Gastrocnemius medialis (tissue), 4 donors: ENCODE data around the gene TTC17. TPM values are rescaled to one million over a fixed set of nuclear protein-coding genes. Genes with fewer than 3 reads are reported as not detected.
"Not testable (repeated sequence)": the region's sequence is repeated elsewhere in the genome, so short reads cannot be mapped to it uniquely, and the experiment has no call there.

Source experiments
- ATAC-seq, 2 donors: fragments of 150-250 bp; one replicate each; pipeline ENCODE4 v1.9.1; 2016
- DNase-seq, 2 donors: peaks; one replicate each; pipeline ENCODE4 v3.0.0-alpha.2; 2019
- H3K27ac ChIP-seq, 4 donors: fragments of 200-600 bp; sonication (generic); 1 replicate in 1 of 4; 2 replicates in 3 of 4; pipeline ENCODE4 v1.5.1; 2016 to 2018; ENCODE audit warnings: mild to moderate bottlenecking in 2 of 4, moderate library complexity in 1 of 4
- H3K27me3 ChIP-seq, 3 donors: fragments of 200-600 bp; sonication (generic) in 2 of 3; 1 replicate in 1 of 3; 2 replicates in 2 of 3; pipeline versions ENCODE4 v1.5.1 to v1.6.0; 2016 to 2019; ENCODE audit warnings: mild to moderate bottlenecking in 1 of 3, moderate library complexity in 1 of 3
- H3K36me3 ChIP-seq, 2 donors: fragments of 200-600 bp; sonication (generic) in 1 of 2; one replicate each; pipeline ENCODE4 v1.5.1; 2017 to 2018
- H3K4me1 ChIP-seq, 2 donors: fragments of 200-600 bp; sonication (generic) in 1 of 2; one replicate each; pipeline ENCODE4 v1.5.1; 2016 to 2017; ENCODE audit warnings: mild to moderate bottlenecking in 2 of 2
- H3K4me3 ChIP-seq, 4 donors: fragments of 200-600 bp; sonication (generic) in 3 of 4; 1 replicate in 1 of 4; 2 replicates in 3 of 4; pipeline ENCODE4 v1.5.1; 2016 to 2019; ENCODE audit warnings: mild to moderate bottlenecking in 2 of 4
- H3K9me3 ChIP-seq, 3 donors: fragments of 200-600 bp; sonication (generic) in 2 of 3; 1 replicate in 1 of 3; 2 replicates in 2 of 3; pipeline ENCODE4 v1.5.1; 2016 to 2019
- CTCF ChIP-seq, 5 experiments: fragments of 450-650 bp in 3 of 5; fragments of 200-600 bp in 2 of 5; sonication (generic) in 2 of 5; IDR thresholded peaks in 4 of 5; conservative IDR thresholded peaks in 1 of 5; 1 replicate in 4 of 5; 2 replicates in 1 of 5; pipeline ENCODE4 v1.5.1; 2016 to 2019; ENCODE audit warnings: antibody characterized with exemption in 5 of 5, mild to moderate bottlenecking in 3 of 5, moderate library complexity in 3 of 5
- POLR2A ChIP-seq, 2 donors: fragments of 450-650 bp; IDR thresholded peaks; one replicate each; pipeline ENCODE4 v1.6.1; 2017; ENCODE audit warnings: antibody characterized with exemption in 2 of 2, mild to moderate bottlenecking in 2 of 2, moderate library complexity in 2 of 2
- in situ Hi-C, 4 donors: fragments of 200-750 bp; cut with MboI; loops; one replicate each; pipeline versions ENCODE4 v1.15.0 to v1.8.0; 2017; ENCODE audit warnings: low sequenced_read_pairs in 4 of 4
- intact Hi-C: fragments of 100-400 bp; cut with DNase I; formaldehyde crosslinking; loops from one replicate; pipeline ENCODE4 v1.15.1; 2023; ENCODE audit warnings: low total_unique reads
- total RNA-seq, 4 donors: library from RNA; depleted of rRNA; stranded (reverse); fragments of >200 nt; gene quantifications; one replicate each; pipeline versions ENCODE4 v1.1.0 to v1.2.3, GENCODE V29; 2016

Gene TTC17
- total RNA-seq, 4 donors from 2014 or later: 31.6 to 69.0 (median 37.5) TPM

GRCh38 chr11:43316451-43316850 lies 42.3 kb upstream of the TTC17 start:
- DNase-seq (no peak), ATAC-seq (no peak)
- H3K36me3 ChIP-seq: peaks cover 0 to 34% of the 10 kb centered on the region in 2 donors
- no peak for TF ChIP-seq POLR2A (IDR thresholded peaks at IDR 0.05)
- no peak for TF ChIP-seq CTCF (IDR thresholded peaks at IDR 0.05 in 4 of 5, conservative IDR thresholded peaks at IDR 0.05 in 1 of 5)
- no peaks in the 10 kb centered on the region for H3K27me3 ChIP-seq
- no peak overlapping the region for H3K4me3 ChIP-seq
- intact Hi-C loops (no loop called here), in situ Hi-C loops (no loop called here)
- no peaks in the 10 kb centered on the region for H3K9me3 ChIP-seq
- no peak overlapping the region for H3K27ac ChIP-seq
- H3K4me1 ChIP-seq: peaks cover 20 to 26% of the 10 kb centered on the region in 2 donors

- H3K4me3 ChIP-seq: no peak overlapping the region
- ATAC-seq: no peak
- H3K27ac ChIP-seq: no peak overlapping the region
- DNase-seq: no peak
- H3K4me1 ChIP-seq: no peaks in the 10 kb centered on the region
- peaks cover 0 to 99% of the 10 kb centered on the region in 2 donors for H3K36me3 ChIP-seq
- in situ Hi-C loops (loop anchor here in 1 of 4 donors (10.0 kb wide), 1 partner anchor 77 kb away; no protein-coding TSS in a partner anchor), intact Hi-C loops (no loop called here)
- no peaks in the 10 kb centered on the region for H3K9me3 ChIP-seq
- TF ChIP-seq POLR2A (IDR thresholded peaks at IDR 0.05): no peak
- no peak for TF ChIP-seq CTCF (IDR thresholded peaks at IDR 0.05 in 4 of 5, conservative IDR thresholded peaks at IDR 0.05 in 1 of 5)
- no peaks in the 10 kb centered on the region for H3K27me3 ChIP-seq
These were observed 30.7 kb upstream of the TTC17 start for GRCh38 chr11:43327987-43328386.

GRCh38 chr11:43328482-43328881 lies 30.2 kb upstream of the TTC17 start:
- Histone ChIP-seq H3K27me3 (no peaks in the 10 kb centered on the region), H3K4me3 (no peak overlapping the region), H3K36me3 (peaks cover 0 to 99% of the 10 kb centered on the region in 2 donors), H3K9me3 (no peaks in the 10 kb centered on the region), H3K4me1 (no peaks in the 10 kb centered on the region), H3K27ac (no peak overlapping the region)
- TF ChIP-seq POLR2A (IDR thresholded peaks at IDR 0.05) (no peak), CTCF (IDR thresholded peaks at IDR 0.05 in 4 of 5, conservative IDR thresholded peaks at IDR 0.05 in 1 of 5) (no peak)
- in situ Hi-C loops: loop anchor here in 1 of 4 donors (10.0 kb wide), 1 partner anchor 76 kb away; no protein-coding TSS in a partner anchor
- ATAC-seq: no peak
- intact Hi-C loops: no loop called here
- no peak for DNase-seq

GRCh38 chr11:43341159-43341558 lies 17.6 kb upstream of the TTC17 start:
- Histone ChIP-seq H3K4me3 (no peak overlapping the region), H3K36me3 (peaks cover 2 to 48% of the 10 kb centered on the region in 2 donors), H3K27ac (no peak overlapping the region), H3K9me3 (no peaks in the 10 kb centered on the region), H3K4me1 (no peaks in the 10 kb centered on the region), H3K27me3 (no peaks in the 10 kb centered on the region)
- intact Hi-C loops: no loop called here
- no peak for TF ChIP-seq POLR2A (IDR thresholded peaks at IDR 0.05)
- TF ChIP-seq CTCF (IDR thresholded peaks at IDR 0.05 in 4 of 5, conservative IDR thresholded peaks at IDR 0.05 in 1 of 5): no peak
- ATAC-seq: no peak
- in situ Hi-C loops: no loop called here
- DNase-seq: no peak

- in situ Hi-C loops, H3K4me1 ChIP-seq: not testable (repeated sequence)
These were observed 7.3 kb upstream of the TTC17 start for GRCh38 chr11:43351426-43351825.

More at GRCh38 chr11:43351426-43351825, 7.3 kb upstream of the TTC17 start:
- DNase-seq, H3K4me3 ChIP-seq, ATAC-seq, H3K27me3 ChIP-seq, intact Hi-C loops, H3K36me3 ChIP-seq, H3K27ac ChIP-seq, H3K9me3 ChIP-seq: not testable (repeated sequence)
